OCI-LY1 (cell line): Measurements from ENCODE around the gene SLC25A29.

Experiments
- EZH2 ChIP-seq: fragments of 200-600 bp; sonication (generic), shearing (Covaris generic); IDR thresholded peaks from 2 replicates; pipeline ENCODE4 v1.8.0; 2017; ENCODE audit warnings: borderline replicate concordance, mixed run types, mild to moderate bottlenecking, antibody characterized with exemption, low read length, moderate library complexity, mixed read lengths
- TF ChIP-seq, protein P1 (sequence below): fragments of 200-600 bp; sonication (generic), shearing (Covaris generic); IDR thresholded peaks from 2 replicates; pipeline ENCODE4 v1.5.1; 2017; ENCODE audit warnings: mild to moderate bottlenecking, antibody characterized with exemption, low read length, moderate library complexity, mixed read lengths

GRCh38 chr14:100314724-100315123, 8.5 kb upstream of the SLC25A29 start:
- TF ChIP-seq, protein P1, sequence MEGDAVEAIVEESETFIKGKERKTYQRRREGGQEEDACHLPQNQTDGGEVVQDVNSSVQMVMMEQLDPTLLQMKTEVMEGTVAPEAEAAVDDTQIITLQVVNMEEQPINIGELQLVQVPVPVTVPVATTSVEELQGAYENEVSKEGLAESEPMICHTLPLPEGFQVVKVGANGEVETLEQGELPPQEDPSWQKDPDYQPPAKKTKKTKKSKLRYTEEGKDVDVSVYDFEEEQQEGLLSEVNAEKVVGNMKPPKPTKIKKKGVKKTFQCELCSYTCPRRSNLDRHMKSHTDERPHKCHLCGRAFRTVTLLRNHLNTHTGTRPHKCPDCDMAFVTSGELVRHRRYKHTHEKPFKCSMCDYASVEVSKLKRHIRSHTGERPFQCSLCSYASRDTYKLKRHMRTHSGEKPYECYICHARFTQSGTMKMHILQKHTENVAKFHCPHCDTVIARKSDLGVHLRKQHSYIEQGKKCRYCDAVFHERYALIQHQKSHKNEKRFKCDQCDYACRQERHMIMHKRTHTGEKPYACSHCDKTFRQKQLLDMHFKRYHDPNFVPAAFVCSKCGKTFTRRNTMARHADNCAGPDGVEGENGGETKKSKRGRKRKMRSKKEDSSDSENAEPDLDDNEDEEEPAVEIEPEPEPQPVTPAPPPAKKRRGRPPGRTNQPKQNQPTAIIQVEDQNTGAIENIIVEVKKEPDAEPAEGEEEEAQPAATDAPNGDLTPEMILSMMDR = no peak
- TF ChIP-seq EZH2 = no peak
